ENCODE measurements around the gene TPSD1. TPM values are rescaled to one million over a fixed set of nuclear protein-coding genes. Genes with fewer than 3 reads are reported as not detected.
"Not testable (repeated sequence)": the region's sequence is repeated elsewhere in the genome, so short reads cannot be mapped to it uniquely, and the experiment has no call there.

The TPSD1 gene
- total RNA-seq, 1 donor from 2014 or later = not detected

GRCh38 chr16:1232049-1232748 lies 23.7 kb upstream of the TPSD1 start:
- H3K4me3 ChIP-seq (ENCODE audit: low read depth, low read length); DNase-seq (ENCODE audit: low read depth); H3K36me3 ChIP-seq (ENCODE audit: control insufficient read depth, insufficient read depth, low read length); H3K27me3 ChIP-seq (ENCODE audit: control insufficient read depth, insufficient read depth, low read length): not testable (repeated sequence)

GRCh38 chr16:1236659-1237058 lies 19.2 kb upstream of the TPSD1 start:
- not testable (repeated sequence) for H3K36me3 ChIP-seq (ENCODE audit: control insufficient read depth, insufficient read depth, low read length); DNase-seq (ENCODE audit: low read depth); H3K4me3 ChIP-seq (ENCODE audit: low read depth, low read length); H3K27me3 ChIP-seq (ENCODE audit: control insufficient read depth, insufficient read depth, low read length)

- H3K4me3 ChIP-seq (ENCODE audit: low read depth, low read length) = no peak overlapping the region
- H3K36me3 ChIP-seq (ENCODE audit: control insufficient read depth, insufficient read depth, low read length) = no peaks in the 10 kb centered on the region
- DNase-seq (ENCODE audit: low read depth) = no peak
- no peak for TF ChIP-seq CTCF (IDR thresholded peaks at IDR 0.05; ENCODE audit: insufficient read depth, low read length, poor library complexity, severe bottlenecking)
- peaks cover 4% of the 10 kb centered on the region for H3K27me3 ChIP-seq (ENCODE audit: control insufficient read depth, insufficient read depth, low read length)
Observed at GRCh38 chr16:1237990-1238389, 17.9 kb upstream of the TPSD1 start.

GRCh38 chr16:1238909-1239308 lies 17.0 kb upstream of the TPSD1 start:
- H3K36me3 ChIP-seq (ENCODE audit: control insufficient read depth, insufficient read depth, low read length); DNase-seq (ENCODE audit: low read depth); H3K4me3 ChIP-seq (ENCODE audit: low read depth, low read length); H3K27me3 ChIP-seq (ENCODE audit: control insufficient read depth, insufficient read depth, low read length): not testable (repeated sequence)

- not testable (repeated sequence) for H3K4me3 ChIP-seq (ENCODE audit: low read depth, low read length); DNase-seq (ENCODE audit: low read depth)
Observed at GRCh38 chr16:1239575-1239974, 16.3 kb upstream of the TPSD1 start.

GRCh38 chr16:1240436-1240835 lies 15.4 kb upstream of the TPSD1 start, which contains the start of gene TPSAB1:
Gene TPSAB1 (plus strand): TSS chr16:1240705. CDS start chr16:1240939, 234 bp downstream.
- not testable (repeated sequence) for H3K4me3 ChIP-seq (ENCODE audit: low read depth, low read length); DNase-seq (ENCODE audit: low read depth); H3K36me3 ChIP-seq (ENCODE audit: control insufficient read depth, insufficient read depth, low read length)
- H3K27me3 ChIP-seq (ENCODE audit: control insufficient read depth, insufficient read depth, low read length) = peaks cover 11% of the 10 kb centered on the region

More at GRCh38 chr16:1239575-1239974, 16.3 kb upstream of the TPSD1 start:
- not testable (repeated sequence) for H3K27me3 ChIP-seq (ENCODE audit: control insufficient read depth, insufficient read depth, low read length); H3K36me3 ChIP-seq (ENCODE audit: control insufficient read depth, insufficient read depth, low read length)

- DNase-seq (ENCODE audit: low read depth); H3K36me3 ChIP-seq (ENCODE audit: control insufficient read depth, insufficient read depth, low read length); H3K4me3 ChIP-seq (ENCODE audit: low read depth, low read length): not testable (repeated sequence)
- H3K27me3 ChIP-seq (ENCODE audit: control insufficient read depth, insufficient read depth, low read length) = peaks cover 14% of the 10 kb centered on the region
Observed at GRCh38 chr16:1241081-1241480, 14.8 kb upstream of the TPSD1 start.

GRCh38 chr16:1243363-1243762 lies 12.5 kb upstream of the TPSD1 start:
- H3K27me3 ChIP-seq (ENCODE audit: control insufficient read depth, insufficient read depth, low read length) = peaks cover 13% of the 10 kb centered on the region
- not testable (repeated sequence) for H3K36me3 ChIP-seq (ENCODE audit: control insufficient read depth, insufficient read depth, low read length); DNase-seq (ENCODE audit: low read depth); H3K4me3 ChIP-seq (ENCODE audit: low read depth, low read length)

GRCh38 chr16:1243907-1244850 lies 11.7 kb upstream of the TPSD1 start:
- not testable (repeated sequence) for DNase-seq (ENCODE audit: low read depth); H3K4me3 ChIP-seq (ENCODE audit: low read depth, low read length); H3K36me3 ChIP-seq (ENCODE audit: control insufficient read depth, insufficient read depth, low read length)
- peaks cover 13% of the 10 kb centered on the region for H3K27me3 ChIP-seq (ENCODE audit: control insufficient read depth, insufficient read depth, low read length)

GRCh38 chr16:1244881-1245280 lies 11.0 kb upstream of the TPSD1 start:
- no peaks in the 10 kb centered on the region for H3K36me3 ChIP-seq (ENCODE audit: control insufficient read depth, insufficient read depth, low read length)
- no peak for TF ChIP-seq CTCF (IDR thresholded peaks at IDR 0.05; ENCODE audit: insufficient read depth, low read length, poor library complexity, severe bottlenecking)
- no peak overlapping the region for H3K4me3 ChIP-seq (ENCODE audit: low read depth, low read length)
- DNase-seq (ENCODE audit: low read depth) = no peak
- H3K27me3 ChIP-seq (ENCODE audit: control insufficient read depth, insufficient read depth, low read length) = peaks cover 13% of the 10 kb centered on the region

Measured in kidney epithelial cell (primary cell).